ENCODE measurements around the gene GPS2. TPM values are rescaled to one million over a fixed set of nuclear protein-coding genes. Genes with fewer than 3 reads are reported as not detected.
A peak's percentile ranks its signal among the peaks of the same experiment; 100 is the strongest.

GPS2 gene
- total RNA-seq, 1 donor = 70.3 TPM

GRCh38 chr17:7262935-7263800 is 52.0 kb downstream of the GPS2 start:
- peak in 1 of 3 donors; percentile 25 for DNase-seq (ENCODE audit: low read depth in 2 of 3, low spot score in 2 of 3)

Small RNAs within 50 kb of the gene (small RNA-seq; reads per million reads assigned to genes)
- not detected for gene AC026954.2
- not detected for gene RF00019

Other genes with a start within 250 kb of the GPS2 start
- gene CLEC10A, start 235.1 kb downstream of the GPS2 start, total RNA-seq = under 0.01 TPM
- 0.54 TPM for gene ASGR2, start 200.5 kb downstream of the GPS2 start, total RNA-seq
- gene ASGR1, start 136.0 kb downstream of the GPS2 start, total RNA-seq = 7.3 TPM
- 26.9 TPM for gene DLG4, start 95.5 kb downstream of the GPS2 start, total RNA-seq
- 191 TPM for gene ACADVL, start 95.4 kb downstream of the GPS2 start, total RNA-seq
- 78.6 TPM for gene DVL2, start 80.8 kb downstream of the GPS2 start, total RNA-seq
- gene PHF23, start 75.9 kb downstream of the GPS2 start, total RNA-seq = 24.2 TPM
- gene GABARAP, start 72.9 kb downstream of the GPS2 start, total RNA-seq = 121 TPM
- gene CTDNEP1, start 63.6 kb downstream of the GPS2 start, total RNA-seq = 62.7 TPM
- gene ELP5, start 63.1 kb downstream of the GPS2 start, total RNA-seq = 54.7 TPM
- gene CLDN7, start 52.9 kb downstream of the GPS2 start, total RNA-seq = 9.7 TPM
- gene SLC2A4, start 33.6 kb downstream of the GPS2 start, total RNA-seq = 1.9 TPM
- gene YBX2, start 20.7 kb downstream of the GPS2 start, total RNA-seq = 0.27 TPM
- gene EIF5A, start 7.7 kb downstream of the GPS2 start, total RNA-seq = 522 TPM
- gene NEURL4, start 14.0 kb upstream of the GPS2 start, total RNA-seq = 37.4 TPM
- gene ACAP1, start 21.2 kb upstream of the GPS2 start, total RNA-seq = 109 TPM
- 5.1 TPM for gene KCTD11, start 36.8 kb upstream of the GPS2 start, total RNA-seq
- not detected for gene TMEM95, start 39.8 kb upstream of the GPS2 start, total RNA-seq
- gene TNK1, start 65.7 kb upstream of the GPS2 start, total RNA-seq = 4.3 TPM
- 26.9 TPM for gene PLSCR3, start 79.2 kb upstream of the GPS2 start, total RNA-seq
- gene TMEM256, start 88.7 kb upstream of the GPS2 start, total RNA-seq = 141 TPM
- 6.7 TPM for gene NLGN2, start 92.5 kb upstream of the GPS2 start, total RNA-seq
- gene SPEM1, start 105.0 kb upstream of the GPS2 start, total RNA-seq = not detected
- gene SPEM2, start 110.3 kb upstream of the GPS2 start, total RNA-seq = under 0.01 TPM
- gene SPEM3, start 113.5 kb upstream of the GPS2 start, total RNA-seq = not detected
- gene TMEM102, start 120.1 kb upstream of the GPS2 start, total RNA-seq = 17.0 TPM
- gene FGF11, start 124.2 kb upstream of the GPS2 start, total RNA-seq = 0.54 TPM
- gene CHRNB1, start 129.7 kb upstream of the GPS2 start, total RNA-seq = 26.1 TPM
- 17.8 TPM for gene ZBTB4, start 164.3 kb upstream of the GPS2 start, total RNA-seq
- not detected for gene SLC35G6, start 166.1 kb upstream of the GPS2 start, total RNA-seq
- gene POLR2A, start 169.0 kb upstream of the GPS2 start, total RNA-seq = 234 TPM
- gene TNFSF12, start 233.7 kb upstream of the GPS2 start, total RNA-seq = 11.0 TPM
- 15.3 TPM for gene TNFSF13, start 243.4 kb upstream of the GPS2 start, total RNA-seq
- gene SENP3, start 246.6 kb upstream of the GPS2 start, total RNA-seq = 50.1 TPM

Data from hematopoietic multipotent progenitor cell (in vitro differentiated cells).